ENCODE data around the gene CDH13. TPM values are rescaled to one million over a fixed set of nuclear protein-coding genes. Genes with fewer than 3 reads are reported as not detected.

CDH13 gene
- total RNA-seq, 1 experiment from 2014 or later: 2.1 TPM

DNA sequence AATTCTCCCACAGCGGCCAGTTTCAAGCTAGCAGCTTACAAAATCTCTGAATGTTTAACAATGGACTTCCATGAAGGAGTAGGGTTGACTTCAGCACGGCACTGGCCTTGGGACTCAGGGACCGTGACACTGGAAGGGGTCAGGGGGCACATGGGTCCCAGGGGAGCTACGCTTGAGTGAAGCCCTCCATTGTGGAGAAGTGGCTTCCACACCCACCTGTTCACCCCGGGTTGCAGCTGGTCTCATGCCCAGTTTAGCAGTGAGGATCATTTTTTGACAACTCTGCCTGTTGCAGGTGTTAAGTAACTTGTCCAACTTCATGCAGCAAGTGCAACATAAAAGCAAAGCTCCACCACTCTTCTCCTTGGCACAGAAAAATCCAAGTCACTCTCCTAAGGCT, 510.2 kb downstream of the CDH13 start:
- ChIA-PET CTCF (no interaction called here), POLR2A (ENCODE audit: low non-redundant PET) (no interaction called here)
- DNase-seq (ENCODE audit: low spot score): no peak
- BruUV-seq (replicated peaks): no TSS peak
- intact Hi-C loops (cut with micrococcal nuclease; ENCODE audit: unreplicated experiment): no loop called here
- TF ChIP-seq EZH2 (IDR thresholded peaks at IDR 0.05; ENCODE audit: borderline replicate concordance, low read depth, low read length, poor library complexity, severe bottlenecking): no peak
- TF ChIP-seq, protein P1, sequence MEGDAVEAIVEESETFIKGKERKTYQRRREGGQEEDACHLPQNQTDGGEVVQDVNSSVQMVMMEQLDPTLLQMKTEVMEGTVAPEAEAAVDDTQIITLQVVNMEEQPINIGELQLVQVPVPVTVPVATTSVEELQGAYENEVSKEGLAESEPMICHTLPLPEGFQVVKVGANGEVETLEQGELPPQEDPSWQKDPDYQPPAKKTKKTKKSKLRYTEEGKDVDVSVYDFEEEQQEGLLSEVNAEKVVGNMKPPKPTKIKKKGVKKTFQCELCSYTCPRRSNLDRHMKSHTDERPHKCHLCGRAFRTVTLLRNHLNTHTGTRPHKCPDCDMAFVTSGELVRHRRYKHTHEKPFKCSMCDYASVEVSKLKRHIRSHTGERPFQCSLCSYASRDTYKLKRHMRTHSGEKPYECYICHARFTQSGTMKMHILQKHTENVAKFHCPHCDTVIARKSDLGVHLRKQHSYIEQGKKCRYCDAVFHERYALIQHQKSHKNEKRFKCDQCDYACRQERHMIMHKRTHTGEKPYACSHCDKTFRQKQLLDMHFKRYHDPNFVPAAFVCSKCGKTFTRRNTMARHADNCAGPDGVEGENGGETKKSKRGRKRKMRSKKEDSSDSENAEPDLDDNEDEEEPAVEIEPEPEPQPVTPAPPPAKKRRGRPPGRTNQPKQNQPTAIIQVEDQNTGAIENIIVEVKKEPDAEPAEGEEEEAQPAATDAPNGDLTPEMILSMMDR (conservative IDR thresholded peaks at IDR 0.05; ENCODE audit: low read depth, low read length): no peak
- no peak overlapping the region for H3K4me3 ChIP-seq (ENCODE audit: low read depth, low read length, poor library complexity, severe bottlenecking)
- H3K4me1 ChIP-seq (ENCODE audit: insufficient read depth, low read length, poor library complexity, severe bottlenecking): no peaks in the 10 kb centered on the region
- peaks cover 12% of the 10 kb centered on the region for H3K27me3 ChIP-seq (replicated peaks; ENCODE audit: insufficient read depth, low read depth, low read length, poor library complexity)
- H3K27ac ChIP-seq (ENCODE audit: low read depth, low read length, poor library complexity, severe bottlenecking): no peak overlapping the region
- H3K9me3 ChIP-seq (ENCODE audit: low read depth, low read length, poor library complexity, severe bottlenecking): no peaks in the 10 kb centered on the region
- H3K36me3 ChIP-seq (ENCODE audit: insufficient read depth, low read length, poor library complexity, severe bottlenecking): no peaks in the 10 kb centered on the region

DNA sequence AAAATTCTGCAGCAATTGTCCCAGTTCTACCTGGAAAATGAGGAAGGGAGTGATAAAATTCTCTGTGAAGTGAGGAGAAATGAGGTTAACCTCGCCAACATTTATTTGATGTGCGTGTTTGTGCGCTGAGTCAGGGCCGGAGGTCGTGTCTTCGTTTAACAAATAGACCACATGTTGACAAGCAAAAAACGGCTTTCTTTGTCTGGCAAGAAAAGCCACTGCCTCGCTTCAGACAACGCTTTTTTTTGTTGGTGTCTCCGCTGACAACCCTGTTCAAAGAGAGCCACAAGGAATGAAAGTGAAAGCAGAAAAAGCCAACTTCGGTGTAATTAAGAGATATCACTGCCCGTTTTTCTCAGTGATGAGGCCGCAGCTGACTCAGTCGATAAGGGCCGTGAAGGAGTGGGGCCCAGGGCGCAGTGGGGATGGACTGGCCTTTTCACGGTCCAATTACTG, 510.6 kb downstream of the CDH13 start:
- no peak for DNase-seq (ENCODE audit: low spot score)
- no peaks in the 10 kb centered on the region for H3K9me3 ChIP-seq (ENCODE audit: low read depth, low read length, poor library complexity, severe bottlenecking)
- no peak overlapping the region for H3K27ac ChIP-seq (ENCODE audit: low read depth, low read length, poor library complexity, severe bottlenecking)
- CTCF ChIA-PET: no interaction called here
- H3K27me3 ChIP-seq (replicated peaks; ENCODE audit: insufficient read depth, low read depth, low read length, poor library complexity): peaks cover 12% of the 10 kb centered on the region
- H3K4me1 ChIP-seq (ENCODE audit: insufficient read depth, low read length, poor library complexity, severe bottlenecking): no peaks in the 10 kb centered on the region
- POLR2A ChIA-PET (ENCODE audit: low non-redundant PET): no interaction called here
- H3K36me3 ChIP-seq (ENCODE audit: insufficient read depth, low read length, poor library complexity, severe bottlenecking): no peaks in the 10 kb centered on the region
- intact Hi-C loops (cut with micrococcal nuclease; ENCODE audit: unreplicated experiment): no loop called here
- BruUV-seq (replicated peaks): no TSS peak
- TF ChIP-seq, protein P1 (conservative IDR thresholded peaks at IDR 0.05; ENCODE audit: low read depth, low read length): no peak
- no peak for TF ChIP-seq EZH2 (IDR thresholded peaks at IDR 0.05; ENCODE audit: borderline replicate concordance, low read depth, low read length, poor library complexity, severe bottlenecking)
- H3K4me3 ChIP-seq (ENCODE audit: low read depth, low read length, poor library complexity, severe bottlenecking): no peak overlapping the region

GRCh38 chr16:83137894-83138293, 511.1 kb downstream of the CDH13 start:
- no peak overlapping the region for H3K4me3 ChIP-seq (ENCODE audit: low read depth, low read length, poor library complexity, severe bottlenecking)

More at GRCh38 chr16:83137894-83138293, 511.1 kb downstream of the CDH13 start:
- intact Hi-C loops (cut with micrococcal nuclease; ENCODE audit: unreplicated experiment): no loop called here
- no peak for TF ChIP-seq EZH2 (IDR thresholded peaks at IDR 0.05; ENCODE audit: borderline replicate concordance, low read depth, low read length, poor library complexity, severe bottlenecking)
- TF ChIP-seq, protein P1 (conservative IDR thresholded peaks at IDR 0.05; ENCODE audit: low read depth, low read length): no peak
- ChIA-PET CTCF (no interaction called here), POLR2A (ENCODE audit: low non-redundant PET) (no interaction called here)
- BruUV-seq (replicated peaks): no TSS peak
- H3K36me3 ChIP-seq (ENCODE audit: insufficient read depth, low read length, poor library complexity, severe bottlenecking): no peaks in the 10 kb centered on the region
- no peaks in the 10 kb centered on the region for H3K9me3 ChIP-seq (ENCODE audit: low read depth, low read length, poor library complexity, severe bottlenecking)
- DNase-seq (ENCODE audit: low spot score): no peak
- no peak overlapping the region for H3K27ac ChIP-seq (ENCODE audit: low read depth, low read length, poor library complexity, severe bottlenecking)
- H3K4me1 ChIP-seq (ENCODE audit: insufficient read depth, low read length, poor library complexity, severe bottlenecking): no peaks in the 10 kb centered on the region
- peaks cover 12% of the 10 kb centered on the region for H3K27me3 ChIP-seq (replicated peaks; ENCODE audit: insufficient read depth, low read depth, low read length, poor library complexity)

All from A673 (cell line).